Stimulated activated CD4-positive, alpha-beta T cell treated with anti-CD3 and anti-CD28 coated beads, Interleukin-12 subunit alpha, Interleukin-12 subunit beta, amount 100 ng/mL, for 48 hours (primary cell): ENCODE results near the gene IL17RD.
A peak's percentile ranks its signal among the peaks of the same experiment; 100 is the strongest.
"Not testable (repeated sequence)": the region's sequence is repeated elsewhere in the genome, so short reads cannot be mapped to it uniquely, and the experiment has no call there.

Source experiments
- DNase-seq, 3 donors: peaks; one replicate each; pipeline ENCODE4 v3.0.0-alpha.2; 2020; ENCODE audit warnings: low read depth in 2 of 3, low spot score in 1 of 3

Gene IL17RD

DNA sequence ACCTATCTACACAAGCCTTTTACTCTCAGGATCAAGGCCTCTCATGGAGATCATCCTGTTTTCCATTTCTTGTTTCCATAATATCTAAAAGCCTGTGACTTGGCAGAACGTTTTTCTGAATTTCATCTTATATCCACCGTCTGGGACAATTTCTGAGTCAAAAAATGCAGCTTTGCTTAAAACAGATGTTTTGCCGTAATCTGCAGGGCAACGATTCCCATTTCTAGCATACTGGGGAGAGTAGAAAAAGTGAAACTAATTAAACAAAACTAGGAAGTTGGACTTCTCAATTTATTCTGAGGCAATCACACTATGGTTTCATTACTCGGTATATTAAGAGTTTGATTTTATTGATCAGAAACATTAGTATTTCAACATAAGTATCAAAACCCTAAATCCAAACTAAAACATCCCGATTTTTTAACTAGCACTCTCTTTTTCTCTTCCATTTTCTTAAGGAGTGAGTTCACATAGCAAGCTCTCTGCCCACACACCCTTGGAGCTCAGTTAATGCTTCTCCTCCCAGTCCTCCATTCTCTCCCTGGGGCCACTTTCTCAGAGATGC, 71.1 kb downstream of the IL17RD start:
- no peak for DNase-seq

DNA sequence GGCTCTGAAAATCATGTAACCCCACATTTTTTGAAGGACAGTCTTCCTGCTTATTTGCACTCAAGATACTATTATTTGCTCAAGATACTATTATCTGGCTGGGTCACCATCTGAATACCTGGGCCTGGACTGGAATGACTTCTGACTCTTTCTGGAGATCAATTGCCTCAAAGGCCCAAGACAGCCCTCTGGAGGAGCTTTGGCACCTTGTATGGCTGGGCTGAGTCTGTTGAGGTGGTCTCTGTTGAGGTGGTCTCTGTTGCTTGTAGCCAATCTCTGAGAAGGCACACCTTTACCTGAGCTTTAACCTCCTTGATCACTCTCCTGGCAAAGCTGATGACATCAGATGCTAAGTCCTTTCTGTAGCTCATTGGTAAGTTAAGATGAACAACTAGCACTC, 71.7 kb downstream of the IL17RD start:
- DNase-seq, result no peak

DNA sequence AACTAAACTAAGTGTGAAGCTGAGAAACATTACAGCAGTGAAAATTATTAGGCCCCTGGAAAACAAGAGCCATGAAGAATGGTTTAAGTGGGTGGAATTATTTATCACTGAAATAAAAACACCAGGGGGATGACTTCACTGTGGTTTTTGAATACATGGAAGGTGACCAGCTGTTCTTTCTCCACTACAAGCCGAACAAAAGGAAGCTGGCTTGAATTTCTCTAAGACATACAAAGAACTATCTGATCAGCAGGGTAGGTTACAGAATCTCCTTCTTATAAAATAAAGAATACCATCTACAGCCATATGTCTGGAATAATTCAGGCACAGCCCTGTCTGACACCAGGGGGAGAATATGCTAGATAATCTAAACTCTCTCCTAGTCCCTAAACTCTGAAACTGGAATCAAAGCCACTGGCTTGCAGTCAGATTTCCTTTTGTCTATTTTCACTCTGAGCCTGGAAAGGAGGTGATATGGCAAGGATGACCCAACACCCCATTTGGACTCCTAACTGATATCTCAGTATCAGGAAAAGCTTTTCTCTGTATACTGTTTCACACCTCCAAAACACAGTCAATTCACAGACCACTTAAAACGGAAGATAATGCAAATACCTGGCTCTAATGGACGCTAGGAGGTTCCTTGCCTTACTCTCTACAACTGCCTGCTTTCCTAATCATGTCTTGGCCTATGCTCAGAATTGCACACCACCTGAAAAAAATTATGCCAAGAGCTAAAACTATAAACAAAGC, 73.5 kb downstream of the IL17RD start:
- no peak for DNase-seq

DNA sequence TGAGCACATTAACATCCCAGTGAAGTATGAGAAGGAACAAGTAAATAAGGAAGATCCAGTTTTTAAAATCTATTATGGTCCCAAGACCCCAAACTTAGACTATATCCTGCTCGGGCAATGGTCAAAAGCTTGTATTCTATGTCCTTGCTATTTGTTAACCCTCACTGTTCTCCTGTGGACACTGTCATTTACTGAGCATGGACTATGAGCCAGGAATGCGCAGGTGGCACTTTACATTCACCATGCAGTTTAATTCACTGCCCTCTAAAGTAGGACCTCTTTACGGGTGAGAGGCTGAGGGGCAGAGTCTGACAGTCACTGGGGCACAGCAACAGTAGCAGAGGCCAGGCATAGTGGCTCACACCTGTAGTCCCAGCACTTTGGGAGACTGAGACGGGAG, 76.1 kb downstream of the IL17RD start:
- DNase-seq, result no peak

DNA sequence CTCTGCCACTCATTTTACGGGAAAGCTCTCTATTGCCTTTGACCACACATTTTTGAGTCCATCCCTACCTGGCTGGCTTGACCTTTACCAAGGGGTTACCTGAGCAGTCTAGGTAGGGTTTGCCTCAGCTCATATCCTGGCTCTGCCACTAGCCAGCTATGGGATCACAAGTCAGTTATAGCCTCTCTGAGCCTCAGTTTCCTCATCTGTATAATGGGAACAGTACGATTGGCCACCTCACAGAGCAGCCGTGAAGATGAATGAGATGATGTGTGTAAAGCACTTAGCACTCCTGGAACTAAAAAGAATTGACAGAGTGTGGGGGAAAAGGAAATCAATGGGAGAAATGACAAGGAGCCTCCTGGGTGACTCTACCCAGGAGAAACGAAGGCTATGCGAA, 76.7 kb downstream of the IL17RD start:
- DNase-seq, result no peak

DNA sequence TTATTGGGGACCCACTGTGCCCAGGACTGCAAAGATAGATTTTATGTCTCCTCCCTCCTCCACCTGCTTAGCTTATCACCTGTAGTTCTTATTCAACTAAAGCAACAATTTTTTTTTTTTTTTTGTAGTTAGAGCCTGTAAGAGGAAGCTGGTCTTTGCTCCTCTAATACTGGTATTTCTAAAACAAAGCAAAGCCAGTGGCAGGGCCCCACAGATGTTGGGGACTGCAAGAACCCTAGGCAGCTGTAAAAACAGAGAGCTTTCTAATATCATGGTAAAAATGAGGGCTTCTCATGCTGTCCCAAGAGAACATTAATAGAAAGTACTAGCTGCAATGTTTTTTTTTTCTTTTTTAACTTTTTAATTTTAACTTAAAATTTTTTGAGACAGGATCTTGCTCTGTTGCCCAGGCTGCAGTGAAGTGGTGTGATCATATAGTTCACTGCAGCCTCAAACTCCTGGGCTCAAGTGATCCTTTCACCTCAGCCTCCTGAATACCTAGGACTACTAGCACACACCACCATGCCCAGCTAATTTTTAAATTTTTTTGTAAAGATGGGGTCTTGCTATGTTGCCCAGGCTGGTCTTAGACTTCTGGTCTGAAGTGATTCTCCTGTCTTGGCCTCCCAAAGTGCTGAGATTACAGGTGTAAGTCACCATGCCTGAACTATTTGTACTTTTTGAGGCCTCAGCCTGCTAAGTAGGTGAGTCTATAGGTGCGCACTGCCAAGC, 77.6 kb downstream of the IL17RD start:
- DNase-seq, result no peak

DNA sequence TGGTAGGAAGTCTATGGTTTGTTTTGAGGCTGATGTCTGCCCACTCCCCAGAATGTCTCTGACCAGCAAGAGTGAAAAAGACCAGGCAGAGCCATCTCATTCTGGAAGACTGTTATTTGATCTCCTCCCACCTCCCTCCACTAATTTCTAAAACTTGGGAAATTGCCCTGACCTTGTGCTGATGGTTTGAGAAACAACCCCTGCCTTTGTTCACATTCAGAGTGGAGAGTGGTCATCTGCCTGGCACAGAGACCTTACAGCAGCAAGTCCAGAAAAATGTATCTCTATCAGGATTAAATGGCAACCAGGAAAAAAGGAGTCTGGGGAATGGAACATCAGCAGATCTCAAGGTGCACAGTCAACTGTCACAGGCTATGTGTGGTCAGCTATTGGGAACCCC, 79.0 kb downstream of the IL17RD start:
- DNase-seq, result no peak

DNA sequence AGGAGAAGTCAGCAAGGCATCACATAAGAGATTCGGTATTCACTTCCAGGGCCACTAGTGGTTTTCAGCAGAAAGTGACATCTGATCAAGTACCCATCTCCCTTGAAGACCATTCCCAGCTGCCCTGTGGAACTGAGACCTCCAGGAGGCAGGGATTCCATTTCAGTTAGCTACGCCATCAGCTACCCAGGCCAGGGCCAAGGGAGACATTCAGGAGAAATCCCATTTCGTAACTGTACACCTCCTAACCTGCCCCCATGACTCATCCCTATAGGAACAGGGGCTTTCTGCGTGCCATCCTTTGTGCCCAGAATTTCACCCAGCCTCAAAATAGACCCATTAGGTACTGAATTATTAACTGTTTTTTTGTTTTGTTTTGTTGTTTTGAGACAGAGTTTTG, 79.9 kb downstream of the IL17RD start:
- DNase-seq, result no peak

DNA sequence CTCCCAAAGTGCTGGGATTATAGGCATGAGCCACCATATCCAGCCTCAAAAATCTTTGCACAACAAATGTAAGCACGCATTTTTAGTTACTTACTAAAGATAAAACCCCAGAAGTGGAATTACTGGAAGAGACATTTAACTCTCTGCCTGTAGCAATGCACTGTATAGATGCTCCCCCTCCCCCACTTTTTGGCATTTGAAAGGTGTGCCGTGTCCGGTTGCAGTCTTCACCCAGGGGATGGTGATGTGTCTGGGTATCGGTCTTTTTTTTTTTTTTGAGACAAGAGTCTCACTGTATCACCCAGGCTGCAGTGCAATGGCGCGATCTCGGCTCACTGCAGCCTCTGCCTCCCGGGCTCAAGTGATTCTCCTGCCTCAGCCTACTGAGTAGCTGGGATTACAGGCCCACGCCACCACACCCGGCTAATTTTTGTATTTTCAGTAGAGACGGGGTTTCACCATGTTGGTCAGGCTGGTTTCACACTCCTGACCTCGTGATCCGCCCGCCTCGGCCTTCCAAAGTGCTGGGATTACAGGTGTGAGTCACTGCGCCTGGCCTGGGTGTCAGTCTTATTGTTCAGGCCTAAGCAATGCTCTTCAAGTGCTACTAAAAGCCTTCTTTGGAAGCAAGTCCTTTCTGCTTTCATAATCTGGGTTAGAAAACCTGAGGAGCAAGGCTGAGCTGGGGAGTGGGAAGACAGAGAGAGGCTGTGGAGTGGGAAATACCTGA, 81.7 kb downstream of the IL17RD start:
- DNase-seq, result not testable (repeated sequence)

DNA sequence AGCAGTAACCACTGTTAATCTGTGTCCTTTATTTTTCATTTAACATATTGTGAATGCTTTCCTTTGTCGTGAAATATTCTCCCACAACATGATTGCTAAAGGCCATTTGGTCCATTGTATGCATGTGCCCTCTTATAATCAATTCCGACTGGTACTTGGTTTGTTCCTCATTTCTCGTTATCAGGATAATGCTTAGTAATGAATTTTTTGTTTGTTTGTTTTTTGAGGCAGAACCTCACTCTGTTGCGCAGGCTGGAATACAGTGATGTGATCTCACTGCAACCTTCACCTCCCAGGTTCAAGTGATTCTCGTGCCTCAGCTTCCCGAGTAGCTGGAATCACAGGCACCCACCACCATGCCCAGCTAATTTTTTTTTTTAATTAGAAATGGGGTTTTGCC, 82.7 kb downstream of the IL17RD start:
- no peak for DNase-seq

DNA sequence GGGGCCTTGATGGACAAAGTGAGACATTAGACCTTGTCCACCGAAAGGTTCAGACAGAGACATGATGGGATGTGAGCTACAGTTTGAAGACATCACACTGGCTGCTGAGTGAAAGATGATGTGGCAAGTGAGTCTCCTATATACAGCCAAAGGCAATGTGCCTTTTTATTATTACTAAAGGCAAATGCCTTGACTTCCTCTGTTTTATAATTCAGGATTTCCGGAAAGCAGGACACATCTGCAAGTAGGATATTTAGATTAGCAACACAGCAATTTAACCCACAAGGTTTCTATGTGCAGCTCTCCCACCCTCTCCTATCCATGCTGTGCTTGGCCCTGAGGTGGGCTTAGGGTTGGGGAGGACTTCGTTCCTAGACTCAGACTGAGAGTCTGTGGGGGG, 84.0 kb downstream of the IL17RD start:
- DNase-seq, result no peak

DNA sequence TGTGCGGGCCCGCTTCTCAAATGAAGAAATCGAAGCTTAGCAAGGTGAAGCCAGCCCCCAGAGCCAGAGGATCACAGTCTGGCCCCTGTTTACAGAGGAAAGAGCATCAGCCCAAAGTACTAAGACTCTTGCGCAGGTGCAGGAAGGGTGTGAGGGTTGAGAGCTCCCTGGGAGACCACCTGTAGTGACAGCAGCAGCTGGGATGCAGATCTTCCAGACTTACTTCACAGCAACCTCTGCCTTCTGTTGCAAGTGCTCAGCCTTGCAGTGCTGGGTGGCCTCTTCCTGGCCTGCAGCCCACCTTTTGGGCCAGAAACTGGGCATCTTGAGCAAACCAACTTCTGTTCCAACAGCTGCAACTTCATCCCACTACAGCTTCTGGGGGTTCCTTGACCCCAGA, 85.0 kb downstream of the IL17RD start:
- no peak for DNase-seq

DNA sequence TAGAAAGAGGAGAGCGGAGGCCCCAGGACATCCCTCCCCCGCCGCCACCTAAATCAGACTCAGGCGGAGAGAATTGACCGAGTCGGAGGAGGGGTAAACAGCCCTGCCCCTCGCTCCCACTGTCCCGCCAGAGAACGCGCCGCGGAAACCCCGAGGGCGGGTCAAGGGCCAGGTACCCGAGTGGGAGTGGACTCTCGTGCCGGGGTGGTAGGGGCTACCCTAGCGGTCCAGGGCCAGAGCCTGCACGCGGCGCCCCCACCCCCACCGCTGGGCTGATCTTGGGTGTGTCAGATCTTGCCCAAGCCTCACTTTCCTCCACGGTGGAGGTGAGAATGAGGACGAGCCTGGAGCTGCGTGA, 85.7 kb downstream of the IL17RD start:
- no peak for DNase-seq

DNA sequence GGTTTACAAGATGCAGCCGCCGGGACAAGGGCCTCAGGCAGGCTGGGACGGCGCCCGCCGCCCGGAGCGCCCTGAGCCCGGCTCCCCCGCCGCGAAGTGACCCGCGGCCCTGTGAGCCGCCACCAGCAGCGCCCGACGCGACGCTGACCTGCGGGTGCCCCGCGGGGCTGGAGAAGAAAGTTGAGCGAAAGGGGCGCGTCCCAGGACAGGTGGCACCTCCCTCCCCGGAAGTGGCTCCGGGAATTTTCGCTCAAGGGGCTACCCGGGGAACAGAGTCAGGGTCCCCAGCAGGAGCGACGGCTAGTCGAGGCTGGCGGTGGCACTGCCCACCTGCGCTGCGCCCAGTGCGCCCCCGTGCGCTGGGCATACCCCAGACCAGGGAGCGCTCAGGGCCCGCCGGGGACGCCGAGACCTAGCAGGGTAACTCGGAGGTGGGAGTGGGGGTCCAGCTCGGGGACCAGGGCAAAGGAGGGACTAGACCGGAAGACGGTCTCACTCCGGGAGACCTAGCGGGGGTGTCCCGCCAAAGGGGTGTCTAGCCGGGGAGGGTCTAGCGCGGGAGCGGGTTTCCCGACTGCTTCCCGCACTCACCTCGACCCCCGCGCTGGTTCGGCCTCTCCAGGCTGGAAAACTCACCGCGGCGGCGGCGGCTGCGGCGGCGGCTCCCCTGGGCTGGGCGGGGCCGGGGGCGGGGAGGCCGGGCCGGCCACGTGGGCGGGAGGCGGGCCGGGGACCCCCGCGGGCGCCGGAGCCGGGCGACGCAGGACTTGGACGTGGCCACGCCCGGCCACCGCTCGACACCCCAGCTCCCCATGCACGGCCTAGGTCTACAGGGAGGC, 86.3 kb downstream of the IL17RD start:
- DNase-seq, result no peak

DNA sequence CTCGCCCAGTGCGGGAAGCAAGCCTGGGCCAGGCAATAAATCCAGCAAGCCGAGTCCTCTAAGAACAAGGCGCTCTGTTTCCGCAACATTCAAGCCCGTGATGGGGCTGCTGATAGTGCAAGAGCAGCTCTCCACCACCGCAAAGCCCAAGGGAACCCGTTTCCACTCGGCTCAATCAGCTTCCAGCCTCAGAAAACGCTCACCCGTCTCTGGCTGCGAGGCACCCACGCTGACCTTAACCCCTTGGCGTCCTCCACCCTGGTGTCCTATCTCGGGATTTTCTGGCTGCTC, 86.9 kb downstream of the IL17RD start:
- DNase-seq, result peak in 2 of 3 donors; percentile 5 to 9

DNA sequence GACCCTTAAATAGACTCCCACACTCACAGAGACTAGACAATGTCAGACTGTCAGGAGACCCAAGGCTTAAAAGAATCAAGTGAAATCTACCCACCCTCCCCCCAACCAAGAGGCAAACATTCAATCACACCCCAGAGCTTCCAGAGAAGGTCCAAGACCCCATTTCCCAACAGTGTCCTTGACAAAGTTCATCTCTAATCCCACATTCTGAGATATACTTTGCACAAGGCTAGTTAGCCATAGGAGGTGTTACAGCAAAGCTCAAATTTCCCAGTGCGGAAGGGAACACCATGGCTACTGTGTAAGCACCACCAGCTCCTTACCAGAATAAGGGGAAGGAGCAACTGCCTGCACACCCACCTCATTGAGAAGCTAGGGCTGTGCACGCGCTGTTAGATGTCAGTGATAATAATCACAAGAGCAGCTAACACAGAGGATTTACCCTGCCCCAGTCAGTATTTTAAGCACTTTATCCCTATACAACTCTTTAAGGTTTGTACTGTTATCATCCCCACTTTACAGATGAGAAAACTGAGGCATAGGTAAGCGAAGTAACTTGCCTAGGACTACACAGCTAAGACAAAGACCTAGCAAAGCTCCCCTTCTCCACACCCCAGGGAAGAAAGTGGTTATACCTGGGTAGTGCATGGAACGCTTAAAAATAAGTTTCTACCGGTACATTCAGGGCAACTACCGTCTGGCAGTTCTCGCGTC, 87.4 kb downstream of the IL17RD start:
- no peak for DNase-seq

DNA sequence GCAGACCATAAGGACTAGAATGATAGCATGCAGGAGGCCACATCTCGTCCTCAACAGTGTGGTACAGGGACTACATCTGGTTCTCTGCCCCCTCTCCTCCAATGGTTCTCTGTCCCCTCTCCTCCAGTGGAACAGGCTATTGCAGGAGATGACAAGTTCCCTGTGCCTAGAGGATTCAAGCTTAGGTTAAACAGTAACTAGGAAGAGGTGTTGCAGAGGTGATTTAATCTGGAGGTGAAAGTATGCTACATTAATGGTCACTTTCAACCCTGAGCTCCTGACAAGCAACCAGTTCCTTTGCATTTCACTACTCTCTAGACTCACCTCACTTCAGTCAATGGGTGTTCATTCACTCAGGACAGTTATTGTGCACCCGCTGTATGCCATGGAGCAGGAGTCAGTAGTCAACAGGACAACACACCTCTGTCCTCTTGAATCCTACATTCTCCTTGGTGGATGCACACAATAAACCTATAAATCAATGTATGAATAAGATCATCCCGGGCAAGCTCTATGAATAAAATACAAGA, 88.7 kb downstream of the IL17RD start:
- DNase-seq, result no peak

DNA sequence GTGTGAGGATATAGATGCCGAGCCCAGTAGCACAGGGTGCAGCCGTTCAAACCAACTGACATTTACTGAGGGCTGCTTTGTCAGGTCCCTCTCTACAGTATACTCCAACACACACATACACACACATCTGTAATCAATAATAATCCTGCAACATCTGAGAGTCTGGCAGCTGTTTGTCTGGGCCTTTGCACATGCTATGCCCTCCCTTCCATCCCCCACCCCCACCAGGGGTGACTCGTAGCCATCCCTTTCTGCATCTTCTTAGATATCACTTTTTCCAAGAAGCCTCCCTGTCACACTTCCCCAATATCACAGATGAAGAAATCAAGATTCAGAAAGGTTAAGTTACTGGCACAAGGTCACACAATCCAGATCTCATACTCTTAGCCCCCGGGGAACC, 91.0 kb downstream of the IL17RD start:
- DNase-seq, result no peak

DNA sequence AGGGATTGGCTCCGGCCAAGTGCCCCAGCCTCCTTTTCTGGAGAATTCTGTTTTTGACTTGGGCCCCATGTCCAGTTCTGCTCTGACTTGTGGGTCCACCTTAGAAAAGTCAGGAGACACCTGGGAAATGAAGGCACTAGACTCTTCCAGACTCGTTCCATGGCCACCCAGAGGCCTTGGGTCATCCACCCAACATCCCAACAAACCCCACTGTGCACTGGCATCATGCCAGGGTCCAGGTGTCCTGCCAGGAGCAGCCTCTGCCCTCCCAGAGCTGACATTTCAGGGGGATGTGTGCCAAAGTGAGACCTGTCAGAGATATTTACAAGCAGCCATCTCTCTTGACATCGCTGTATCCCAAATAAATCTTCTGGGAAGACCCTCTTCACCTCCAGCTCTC, 91.5 kb downstream of the IL17RD start:
- no peak for DNase-seq

DNA sequence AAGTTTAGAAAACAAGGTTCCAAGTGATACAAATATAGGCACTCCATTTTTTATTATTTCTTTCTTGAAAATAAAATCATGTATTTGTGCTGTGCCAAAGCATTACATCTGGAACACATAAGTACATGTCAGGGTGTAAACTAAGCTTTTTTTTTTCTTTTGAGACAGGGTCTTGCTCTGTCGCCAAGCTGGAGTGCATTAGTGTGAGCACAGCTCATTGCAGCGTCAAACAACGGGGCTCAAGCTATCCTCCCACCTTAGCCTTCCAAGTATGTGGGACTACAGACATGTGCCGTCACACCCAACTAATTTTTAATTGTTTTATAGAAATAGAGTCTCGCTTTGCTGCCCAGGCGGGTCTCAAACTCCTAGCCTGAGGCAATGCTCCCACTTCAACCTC, 95.7 kb downstream of the IL17RD start:
- no peak for DNase-seq
